ENCODE data around the gene ZNF516. TPM values are rescaled to one million over a fixed set of nuclear protein-coding genes. Genes with fewer than 3 reads are reported as not detected.

The ZNF516 gene
- total and polyA plus RNA-seq, 9 donors: 13.5 to 110 (median 95.2) TPM

GRCh38 chr18:76430636-76431035, 64.4 kb downstream of the ZNF516 start:
- TF ChIP-seq CTCF (IDR thresholded peaks at IDR 0.05) (no peak), POLR2A (IDR thresholded peaks at IDR 0.05) (no peak), EP300 (IDR thresholded peaks at IDR 0.05) (no peak)
- Histone ChIP-seq H3K9me3 (no peaks in the 10 kb centered on the region), H3K36me3 (no peaks in the 10 kb centered on the region), H3K27ac (no peak overlapping the region), H3K4me3 (no peak overlapping the region), H3K4me1 (ENCODE audit: insufficient read depth) (peaks cover 37% of the 10 kb centered on the region), H3K27me3 (no peaks in the 10 kb centered on the region)
- intact Hi-C loops (cut with DNase I): no loop called here
- DNase-seq: no peak
- 38 to 45% (median 42%) methylated on average over 4 of the region's 4 CpGs for WGBS, 3 donors

- TF ChIP-seq POLR2A (IDR thresholded peaks at IDR 0.05) (no peak), CTCF (IDR thresholded peaks at IDR 0.05) (no peak), EP300 (IDR thresholded peaks at IDR 0.05) (no peak)
- Histone ChIP-seq H3K36me3 (no peaks in the 10 kb centered on the region), H3K4me1 (ENCODE audit: insufficient read depth) (peaks cover 43% of the 10 kb centered on the region), H3K27ac (peak overlapping the region in 1 of 2 donors; percentile 31), H3K4me3 (no peak overlapping the region), H3K9me3 (no peaks in the 10 kb centered on the region), H3K27me3 (no peaks in the 10 kb centered on the region)
- 57 to 76% (median 65%) methylated on average over 14 of the region's 14 CpGs for WGBS, 3 donors
- DNase-seq: no peak
- intact Hi-C loops (cut with DNase I): no loop called here
Measured at GRCh38 chr18:76429262-76430126, 65.5 kb downstream of the ZNF516 start.

GRCh38 chr18:76428396-76429261, 66.4 kb downstream of the ZNF516 start:
- intact Hi-C loops (cut with DNase I): no loop called here
- 39 to 44% (median 43%) methylated on average over 15 of the region's 15 CpGs for WGBS, 3 donors
- H3K27me3 ChIP-seq: no peaks in the 10 kb centered on the region
- peak overlapping the region in 1 of 2 donors; percentile 31 for H3K27ac ChIP-seq
- TF ChIP-seq CTCF (IDR thresholded peaks at IDR 0.05) (no peak), POLR2A (IDR thresholded peaks at IDR 0.05) (no peak), EP300 (IDR thresholded peaks at IDR 0.05) (no peak)
- peaks cover 42% of the 10 kb centered on the region for H3K4me1 ChIP-seq (ENCODE audit: insufficient read depth)
- H3K9me3 ChIP-seq: no peaks in the 10 kb centered on the region
- peak in 2 of 5 donors; percentile 54 to 61 for DNase-seq
- H3K4me3 ChIP-seq: no peak overlapping the region
- no peaks in the 10 kb centered on the region for H3K36me3 ChIP-seq

- H3K36me3 ChIP-seq: no peaks in the 10 kb centered on the region
- no peaks in the 10 kb centered on the region for H3K9me3 ChIP-seq
- no peak overlapping the region for H3K4me3 ChIP-seq
- 56 to 60% (median 57%) methylated on average over 8 of the region's 8 CpGs for WGBS, 3 donors
- H3K4me1 ChIP-seq (ENCODE audit: insufficient read depth): peaks cover 38% of the 10 kb centered on the region
- H3K27ac ChIP-seq: no peak overlapping the region
- DNase-seq: peak; percentile 58 to 74 (median 72)
- intact Hi-C loops (cut with DNase I): no loop called here
- TF ChIP-seq CTCF (IDR thresholded peaks at IDR 0.05): peak; percentile 52 to 69 (median 58)
- TF ChIP-seq POLR2A (IDR thresholded peaks at IDR 0.05): no peak
- H3K27me3 ChIP-seq: no peaks in the 10 kb centered on the region
Measured at GRCh38 chr18:76426737-76427305, 68.2 kb downstream of the ZNF516 start.
